ENCODE data around the gene CUEDC1.

DNA sequence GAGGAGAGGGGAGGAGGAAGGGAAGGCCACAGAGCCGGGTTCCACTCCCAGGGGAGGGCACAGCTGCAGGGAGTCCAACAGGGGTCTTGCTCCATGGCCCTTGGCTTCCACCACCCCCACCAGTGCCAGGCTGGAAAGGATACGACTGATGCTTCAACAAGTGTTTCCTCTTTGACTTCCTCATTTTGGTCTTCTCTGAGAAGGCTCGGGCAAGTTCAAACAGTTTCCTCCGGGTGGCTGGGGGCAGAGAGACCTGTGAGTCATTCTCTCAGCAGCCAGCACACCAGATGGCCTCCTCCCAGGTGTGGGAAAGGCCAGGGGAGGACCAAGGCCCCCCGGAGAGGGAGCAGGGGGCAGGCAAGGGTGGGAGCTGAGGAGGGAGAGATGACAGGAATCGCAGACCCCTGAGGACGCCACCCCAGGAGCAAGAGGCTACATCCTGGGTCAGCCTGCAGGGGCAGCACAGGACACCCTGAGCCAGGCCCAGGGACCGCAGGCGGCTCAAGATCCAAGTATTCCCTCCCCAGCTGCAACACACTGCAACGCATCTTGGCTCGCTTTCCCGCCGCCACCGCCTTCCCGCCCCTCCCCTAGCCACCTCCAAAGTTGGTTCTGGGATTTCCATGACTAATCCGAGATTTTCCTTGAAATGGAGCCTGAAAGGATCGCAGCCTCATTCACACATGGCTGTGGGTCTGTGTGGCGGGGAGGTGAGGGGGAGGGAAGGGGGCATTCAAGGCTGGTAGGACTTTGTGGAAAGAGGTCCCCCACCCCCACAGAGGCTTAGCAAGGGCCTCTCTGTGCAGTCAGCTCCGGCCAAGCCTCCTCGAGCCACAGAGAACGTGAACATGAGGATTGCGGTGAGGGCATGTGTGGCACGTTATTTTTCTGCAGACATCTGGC lies 87.0 kb downstream of the CUEDC1 start:
- TF ChIP-seq, protein P1, sequence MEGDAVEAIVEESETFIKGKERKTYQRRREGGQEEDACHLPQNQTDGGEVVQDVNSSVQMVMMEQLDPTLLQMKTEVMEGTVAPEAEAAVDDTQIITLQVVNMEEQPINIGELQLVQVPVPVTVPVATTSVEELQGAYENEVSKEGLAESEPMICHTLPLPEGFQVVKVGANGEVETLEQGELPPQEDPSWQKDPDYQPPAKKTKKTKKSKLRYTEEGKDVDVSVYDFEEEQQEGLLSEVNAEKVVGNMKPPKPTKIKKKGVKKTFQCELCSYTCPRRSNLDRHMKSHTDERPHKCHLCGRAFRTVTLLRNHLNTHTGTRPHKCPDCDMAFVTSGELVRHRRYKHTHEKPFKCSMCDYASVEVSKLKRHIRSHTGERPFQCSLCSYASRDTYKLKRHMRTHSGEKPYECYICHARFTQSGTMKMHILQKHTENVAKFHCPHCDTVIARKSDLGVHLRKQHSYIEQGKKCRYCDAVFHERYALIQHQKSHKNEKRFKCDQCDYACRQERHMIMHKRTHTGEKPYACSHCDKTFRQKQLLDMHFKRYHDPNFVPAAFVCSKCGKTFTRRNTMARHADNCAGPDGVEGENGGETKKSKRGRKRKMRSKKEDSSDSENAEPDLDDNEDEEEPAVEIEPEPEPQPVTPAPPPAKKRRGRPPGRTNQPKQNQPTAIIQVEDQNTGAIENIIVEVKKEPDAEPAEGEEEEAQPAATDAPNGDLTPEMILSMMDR (IDR thresholded peaks at IDR 0.05), result peak in 9 of 12 donors; percentile 7 to 60 (median 38)
- no peak for TF ChIP-seq POLR2A (IDR thresholded peaks at IDR 0.05)

Measured in heart left ventricle (tissue), 13 donors.